Gastroesophageal sphincter (tissue), 3 donors: ENCODE data around the gene PI16.
"Not testable (repeated sequence)": the region's sequence is repeated elsewhere in the genome, so short reads cannot be mapped to it uniquely, and the experiment has no call there.

Experiments
- CTCF ChIP-seq, 4 experiments: fragments of 200-600 bp in 2 of 4; fragments of 450-650 bp in 2 of 4; sonication (generic) in 1 of 4; IDR thresholded peaks; one replicate each; pipeline ENCODE4 v1.5.1; 2017 to 2019; ENCODE audit warnings: antibody characterized with exemption in 4 of 4, mild to moderate bottlenecking in 2 of 4, moderate library complexity in 2 of 4
- POLR2A ChIP-seq, 2 donors: fragments of 450-650 bp; IDR thresholded peaks; one replicate each; pipeline ENCODE4 v1.6.1; 2017; ENCODE audit warnings: antibody characterized with exemption in 2 of 2, mild to moderate bottlenecking in 2 of 2, moderate library complexity in 1 of 2

- TF ChIP-seq CTCF, POLR2A (IDR thresholded peaks at IDR 0.05): not testable (repeated sequence)
These were observed 5.5 kb upstream of the PI16 start for GRCh38 chr6:36949076-36949475.
